HG03520 (cell line): ENCODE data around the gene KCNH4.
"Not testable (repeated sequence)": the region's sequence is repeated elsewhere in the genome, so short reads cannot be mapped to it uniquely, and the experiment has no call there.

ENCODE experiments used
- ATAC-seq: cut with Tn5 transposase; IDR thresholded peaks from one replicate; pipeline ENCODE4 v1.9.1; 2021; ENCODE audit warnings: mild to moderate bottlenecking, moderate library complexity; ENCODE audit not compliant: unreplicated experiment

The KCNH4 gene

GRCh38 chr17:42140690-42141089 is 40.3 kb downstream of the KCNH4 start:
- not testable (repeated sequence) for ATAC-seq

- no peak for ATAC-seq
Observed at GRCh38 chr17:42138749-42139492, 42.0 kb downstream of the KCNH4 start.

GRCh38 chr17:42136654-42137051 is 44.3 kb downstream of the KCNH4 start:
- no peak for ATAC-seq

- ATAC-seq = no peak
Observed at GRCh38 chr17:42135664-42136653, 45.0 kb downstream of the KCNH4 start.

- no peak for ATAC-seq
Observed at GRCh38 chr17:42135151-42135550, 45.8 kb downstream of the KCNH4 start.

GRCh38 chr17:42133461-42134041 is 47.4 kb downstream of the KCNH4 start:
- no peak for ATAC-seq

- ATAC-seq = no peak
Observed at GRCh38 chr17:42132941-42133340, 48.0 kb downstream of the KCNH4 start.

- ATAC-seq = no peak
Observed at GRCh38 chr17:42131981-42132432, 48.9 kb downstream of the KCNH4 start.

GRCh38 chr17:42131232-42131631 is 49.7 kb downstream of the KCNH4 start:
- ATAC-seq = no peak

GRCh38 chr17:42130310-42130936 is 50.5 kb downstream of the KCNH4 start:
- ATAC-seq = no peak

GRCh38 chr17:42129109-42129837 is 51.7 kb downstream of the KCNH4 start:
- no peak for ATAC-seq

- ATAC-seq = no peak
Observed at GRCh38 chr17:42127414-42127813, 53.5 kb downstream of the KCNH4 start.

- ATAC-seq = no peak
Observed at GRCh38 chr17:42126836-42127235, 54.1 kb downstream of the KCNH4 start.

GRCh38 chr17:42125565-42125964 is 55.4 kb downstream of the KCNH4 start:
- ATAC-seq = no peak

GRCh38 chr17:42124256-42124655 is 56.7 kb downstream of the KCNH4 start:
- no peak for ATAC-seq

- no peak for ATAC-seq
Observed at GRCh38 chr17:42122371-42123303, 58.3 kb downstream of the KCNH4 start, which contains the start of gene HSPB9. HSPB9 (plus strand) TSS chr17:42122804; CDS start chr17:42122851, 47 bp downstream.

- no peak for ATAC-seq
Observed at GRCh38 chr17:42120770-42121769, 59.9 kb downstream of the KCNH4 start, which contains the start of gene KAT2A. KAT2A (minus strand) TSS chr17:42121367; CDS start chr17:42121304, 63 bp downstream.
